BE2C (cell line): Measurements from ENCODE around the gene POC1B.
A peak's percentile ranks its signal among the peaks of the same experiment; 100 is the strongest.
"Not testable (repeated sequence)": the region's sequence is repeated elsewhere in the genome, so short reads cannot be mapped to it uniquely, and the experiment has no call there.

ENCODE experiments used
- DNase-seq: peaks from one replicate; pipeline ENCODE4 v3.0.0-alpha.2; 2020
- H3K27me3 ChIP-seq: fragments of 250-450 bp; sonication (Bioruptor Pico); 2 replicates; pipeline ENCODE4 v1.5.1; 2020; ENCODE audit warnings: mild to moderate bottlenecking
- H3K36me3 ChIP-seq: fragments of 250-450 bp; sonication (Bioruptor Pico); 2 replicates; pipeline ENCODE4 v1.5.1; 2020; ENCODE audit warnings: mild to moderate bottlenecking
- H3K4me1 ChIP-seq: fragments of 250-450 bp; sonication (Bioruptor Pico); 2 replicates; pipeline ENCODE4 v1.5.1; 2020
- H3K4me3 ChIP-seq: 2 replicates; pipeline ENCODE4 v1.5.1; 2011; ENCODE audit warnings: low read depth, low read length
- H3K9me3 ChIP-seq: fragments of 250-450 bp; sonication (Bioruptor Pico); 2 replicates; pipeline ENCODE4 v1.5.1; 2020
- CTCF ChIP-seq: IDR thresholded peaks from 2 replicates; pipeline ENCODE4 v1.5.1; 2012; ENCODE audit warnings: mild to moderate bottlenecking, low read depth, low read length

Gene POC1B

GRCh38 chr12:89459279-89459678, 66.6 kb downstream of the POC1B start:
- peak; percentile 25 for TF ChIP-seq CTCF
- not testable (repeated sequence) for H3K27me3 ChIP-seq, H3K9me3 ChIP-seq, H3K4me3 ChIP-seq, H3K4me1 ChIP-seq, DNase-seq, H3K36me3 ChIP-seq

GRCh38 chr12:89456565-89456964, 69.3 kb downstream of the POC1B start:
- no peak for TF ChIP-seq CTCF
- peaks cover 17% of the 10 kb centered on the region for H3K4me1 ChIP-seq

GRCh38 chr12:89454080-89454848, 71.6 kb downstream of the POC1B start:
- TF ChIP-seq CTCF: no peak
- no peak overlapping the region for H3K4me3 ChIP-seq
- peak; percentile 26 for DNase-seq
- H3K36me3 ChIP-seq: no peaks in the 10 kb centered on the region
- H3K9me3 ChIP-seq: no peaks in the 10 kb centered on the region
- peaks cover 17% of the 10 kb centered on the region for H3K4me1 ChIP-seq
- H3K27me3 ChIP-seq: no peaks in the 10 kb centered on the region

More at GRCh38 chr12:89456565-89456964, 69.3 kb downstream of the POC1B start:
- no peaks in the 10 kb centered on the region for H3K27me3 ChIP-seq
- DNase-seq: no peak
- no peak overlapping the region for H3K4me3 ChIP-seq
- no peaks in the 10 kb centered on the region for H3K36me3 ChIP-seq
- H3K9me3 ChIP-seq: no peaks in the 10 kb centered on the region

GRCh38 chr12:89453121-89453978, 72.5 kb downstream of the POC1B start:
- TF ChIP-seq CTCF: no peak
- no peaks in the 10 kb centered on the region for H3K27me3 ChIP-seq
- H3K4me3 ChIP-seq: no peak overlapping the region
- no peak for DNase-seq
- H3K9me3 ChIP-seq: no peaks in the 10 kb centered on the region
- H3K4me1 ChIP-seq: peaks cover 17% of the 10 kb centered on the region
- H3K36me3 ChIP-seq: no peaks in the 10 kb centered on the region

GRCh38 chr12:89451841-89452251, 74.0 kb downstream of the POC1B start:
- H3K4me1 ChIP-seq: peaks cover 17% of the 10 kb centered on the region
- H3K36me3 ChIP-seq: no peaks in the 10 kb centered on the region
- H3K9me3 ChIP-seq: no peaks in the 10 kb centered on the region
- no peak overlapping the region for H3K4me3 ChIP-seq
- H3K27me3 ChIP-seq: no peaks in the 10 kb centered on the region
- DNase-seq: no peak
- TF ChIP-seq CTCF: no peak

- Histone ChIP-seq H3K9me3 (no peaks in the 10 kb centered on the region), H3K27me3 (no peaks in the 10 kb centered on the region), H3K36me3 (no peaks in the 10 kb centered on the region), H3K4me3 (no peak overlapping the region), H3K4me1 (peaks cover 17% of the 10 kb centered on the region)
- no peak for DNase-seq
- TF ChIP-seq CTCF: no peak
Measured at GRCh38 chr12:89450907-89451306, 74.9 kb downstream of the POC1B start.
